Thoracic aorta (tissue), 2 donors: Measurements from ENCODE around the gene AUNIP. TPM values are rescaled to one million over a fixed set of nuclear protein-coding genes. Genes with fewer than 3 reads are reported as not detected.
"Not testable (repeated sequence)": the region's sequence is repeated elsewhere in the genome, so short reads cannot be mapped to it uniquely, and the experiment has no call there.

Experiments used
- ATAC-seq: fragments of 150-250 bp; one replicate; pipeline ENCODE4 v1.8.0; 2017; ENCODE audit warnings: low read depth; ENCODE audit not compliant: insufficient number of reproducible peaks, low FRiP score
- DNase-seq: peaks from one replicate; pipeline ENCODE4 v3.0.0-alpha.2; 2020; ENCODE audit warnings: low spot score
- H3K27ac ChIP-seq, 2 donors: fragments of 200-600 bp; sonication (generic); 1 replicate in 1 of 2; 2 replicates in 1 of 2; pipeline ENCODE4 v1.5.1; 2016; ENCODE audit warnings: mild to moderate bottlenecking in 2 of 2, moderate library complexity in 2 of 2
- H3K27me3 ChIP-seq: fragments of 200-600 bp; sonication (generic); replicated peaks from 2 replicates; pipeline ENCODE4 v1.6.0; 2016; ENCODE audit warnings: mild to moderate bottlenecking; ENCODE audit not compliant: insufficient read depth
- H3K36me3 ChIP-seq: fragments of 200-600 bp; sonication (generic); one replicate; pipeline ENCODE4 v1.5.1; 2016
- H3K4me1 ChIP-seq, 2 donors: fragments of 200-600 bp; sonication (generic); 1 replicate in 1 of 2; 2 replicates in 1 of 2; pipeline versions ENCODE4 v1.5.1 to v1.6.0; 2016; ENCODE audit warnings: low read depth in 2 of 2, mild to moderate bottlenecking in 1 of 2; ENCODE audit not compliant: control insufficient read depth in 1 of 2
- H3K4me3 ChIP-seq: fragments of 200-600 bp; sonication (generic); 2 replicates; pipeline ENCODE4 v1.5.1; 2016; ENCODE audit warnings: mild to moderate bottlenecking
- H3K9me3 ChIP-seq: fragments of 200-600 bp; sonication (generic); 2 replicates; pipeline ENCODE4 v1.5.1; 2016
- CTCF ChIP-seq: fragments of 200-600 bp; sonication (generic); IDR thresholded peaks from one replicate; pipeline ENCODE4 v1.5.1; 2019; ENCODE audit warnings: antibody characterized with exemption
- total RNA-seq, 2 donors: library from RNA; depleted of rRNA; stranded (reverse); fragments of >200 nt; gene quantifications; one replicate each; pipeline versions ENCODE4 v1.1.0 to v1.2.3, GENCODE V29; 2016

The AUNIP gene
- total RNA-seq, 2 donors from 2014 or later: not detected

GRCh38 chr1:25848531-25848930 lies 10.7 kb downstream of the AUNIP start:
- ATAC-seq: no peak
- TF ChIP-seq CTCF: no peak
- Histone ChIP-seq H3K27ac (no peak overlapping the region), H3K4me1 (no peaks in the 10 kb centered on the region), H3K27me3 (no peaks in the 10 kb centered on the region), H3K9me3 (no peaks in the 10 kb centered on the region), H3K36me3 (no peaks in the 10 kb centered on the region), H3K4me3 (no peak overlapping the region)
- DNase-seq: no peak

- H3K4me3 ChIP-seq: no peak overlapping the region
- no peaks in the 10 kb centered on the region for H3K36me3 ChIP-seq
- no peak for DNase-seq
- H3K4me1 ChIP-seq: no peaks in the 10 kb centered on the region
- ATAC-seq: no peak
- no peaks in the 10 kb centered on the region for H3K27me3 ChIP-seq
- H3K9me3 ChIP-seq: no peaks in the 10 kb centered on the region
- TF ChIP-seq CTCF: no peak
- no peak overlapping the region for H3K27ac ChIP-seq
Measured at GRCh38 chr1:25847929-25848328, 11.3 kb downstream of the AUNIP start.

- no peaks in the 10 kb centered on the region for H3K4me1 ChIP-seq
- no peaks in the 10 kb centered on the region for H3K9me3 ChIP-seq
- H3K27me3 ChIP-seq: no peaks in the 10 kb centered on the region
- no peaks in the 10 kb centered on the region for H3K36me3 ChIP-seq
- no peak for DNase-seq
- no peak for ATAC-seq
- TF ChIP-seq CTCF: no peak
- no peak overlapping the region for H3K27ac ChIP-seq
- no peak overlapping the region for H3K4me3 ChIP-seq
Measured at GRCh38 chr1:25845664-25846063, 13.6 kb downstream of the AUNIP start.

GRCh38 chr1:25844536-25845337 lies 14.5 kb downstream of the AUNIP start:
- TF ChIP-seq CTCF: no peak

GRCh38 chr1:25843483-25843882 lies 15.8 kb downstream of the AUNIP start:
- Histone ChIP-seq H3K27me3 (no peaks in the 10 kb centered on the region), H3K27ac (no peak overlapping the region), H3K4me3 (no peak overlapping the region), H3K36me3 (no peaks in the 10 kb centered on the region), H3K4me1 (no peaks in the 10 kb centered on the region), H3K9me3 (no peaks in the 10 kb centered on the region)
- ATAC-seq: no peak
- no peak for TF ChIP-seq CTCF
- DNase-seq: no peak

More at GRCh38 chr1:25844536-25845337, 14.5 kb downstream of the AUNIP start:
- H3K27me3 ChIP-seq: no peaks in the 10 kb centered on the region
- no peaks in the 10 kb centered on the region for H3K9me3 ChIP-seq
- DNase-seq: no peak
- no peak overlapping the region for H3K4me3 ChIP-seq
- no peak for ATAC-seq
- H3K27ac ChIP-seq: no peak overlapping the region
- no peaks in the 10 kb centered on the region for H3K4me1 ChIP-seq
- H3K36me3 ChIP-seq: no peaks in the 10 kb centered on the region

- H3K27me3 ChIP-seq, H3K27ac ChIP-seq, H3K4me3 ChIP-seq, ATAC-seq, H3K36me3 ChIP-seq, DNase-seq, H3K9me3 ChIP-seq: not testable (repeated sequence)
- H3K4me1 ChIP-seq: peaks cover 0 to 18% of the 10 kb centered on the region in 2 donors
Measured at GRCh38 chr1:25839808-25840207, 19.4 kb downstream of the AUNIP start.
